GM12878 (cell line): Measurements from ENCODE around the gene RXFP4. TPM values are rescaled to one million over a fixed set of nuclear protein-coding genes. Genes with fewer than 3 reads are reported as not detected.

Source experiments
- ATAC-seq: fragments of 200-7000 bp; cut with Tn5 transposase; 3 replicates; pipeline ENCODE4 v1.9.1; 2020; ENCODE audit warnings: mild to moderate bottlenecking, moderate library complexity
- BruUV-seq: library from RNA; stranded (reverse); fragments of 400-500 nt; replicated peaks from 2 replicates; lab custom pipeline; 2021; lab: Mats Ljungman, UMichigan
- CTCF ChIA-PET: fragments of 300-600 bp; sonication (Branson Sonifier 250); formaldehyde crosslinking; extraction: SDS; loops from one replicate; lab custom pipeline; 2021; ENCODE audit warnings: inconsistent platforms; lab: Yijun Ruan, JAX
- POLR2A ChIA-PET: fragments of 350-600 bp; formaldehyde crosslinking; extraction: SDS; loops from one replicate; lab custom pipeline; 2021; ENCODE audit warnings: inconsistent platforms; lab: Charles Lee
- RAD21 ChIA-PET: fragments of 300-600 bp; sonication (Branson Sonifier 250); formaldehyde crosslinking; loops from one replicate; lab custom pipeline; 2023; ENCODE audit warnings: antibody characterized with exemption; ENCODE audit not compliant: unreplicated experiment; lab: Charles Lee
- SMC1A ChIA-PET: fragments of 300-600 bp; sonication (Branson Sonifier 250); formaldehyde crosslinking; loops from one replicate; lab custom pipeline; 2023; ENCODE audit not compliant: unreplicated experiment, uncharacterized antibody; lab: Charles Lee
- DNase-seq: peaks from one replicate; pipeline ENCODE4 v3.0.0-alpha.2; 2011; ENCODE audit warnings: low read depth, low spot score
- FAIRE-seq: peaks from 3 replicates; lab custom pipeline; 2011; peaks lifted over from hg19 to GRCh38; lab: Jason Lieb, UNC
- H2AFZ ChIP-seq: 2 replicates; pipeline ENCODE4 v1.6.0; 2011; ENCODE audit warnings: low read depth, low read length, control low read depth; ENCODE audit not compliant: control insufficient read depth
- H3K27ac ChIP-seq: 2 replicates; pipeline ENCODE4 v1.5.1; 2011; ENCODE audit warnings: control low read depth; ENCODE audit not compliant: control insufficient read depth, insufficient read depth
- H3K27me3 ChIP-seq, 2 experiments: replicated peaks in 1 of 2; 2 replicates each; pipeline versions ENCODE4 v1.6.0 to v1.6.1; 2011; ENCODE audit warnings: low read length in 1 of 2; ENCODE audit not compliant: control insufficient read depth in 2 of 2, insufficient read depth in 2 of 2
- H3K36me3 ChIP-seq, 2 experiments: 2 replicates each; pipeline ENCODE4 v1.5.1; 2011; ENCODE audit warnings: low read length in 1 of 2; ENCODE audit not compliant: control insufficient read depth in 2 of 2, insufficient read depth in 2 of 2
- H3K4me1 ChIP-seq: 2 replicates; pipeline ENCODE4 v1.6.1; 2011; ENCODE audit warnings: mild to moderate bottlenecking, low read length, moderate library complexity, mixed read lengths; ENCODE audit not compliant: control insufficient read depth, insufficient read depth
- H3K4me2 ChIP-seq: 2 replicates; pipeline ENCODE4 v1.6.0; 2011; ENCODE audit warnings: control low read depth; ENCODE audit not compliant: control insufficient read depth, insufficient read depth
- H3K4me3 ChIP-seq: fragments of 200-600 bp; sonication (generic); 2 replicates; pipeline ENCODE4 v1.5.1; 2016
- H3K79me2 ChIP-seq: 2 replicates; pipeline ENCODE4 v1.6.0; 2011; ENCODE audit warnings: low read length; ENCODE audit not compliant: control insufficient read depth, insufficient read depth
- H3K9ac ChIP-seq: 2 replicates; pipeline ENCODE4 v1.8.0; 2011; ENCODE audit warnings: low read length, control low read depth, mixed read lengths; ENCODE audit not compliant: control insufficient read depth, insufficient read depth
- H3K9me3 ChIP-seq: replicated peaks from 3 replicates; pipeline ENCODE4 v1.5.1; 2011; ENCODE audit warnings: mild to moderate bottlenecking, low read length; ENCODE audit not compliant: control insufficient read depth, insufficient read depth
- H4K20me1 ChIP-seq: 2 replicates; pipeline ENCODE4 v1.6.0; 2011; ENCODE audit not compliant: control insufficient read depth, insufficient read depth
- CHD2 ChIP-seq: IDR thresholded peaks from 2 replicates; pipeline ENCODE4 v1.6.1; 2011; ENCODE audit warnings: low read depth, low read length, improper control_type of control experiment, borderline replicate concordance
- CHD4 ChIP-seq: fragments of 200-600 bp; sonication (generic); IDR thresholded peaks from 2 replicates; pipeline ENCODE4 v1.6.1; 2016; ENCODE audit warnings: mild to moderate bottlenecking
- EZH2 ChIP-seq: IDR thresholded peaks from 2 replicates; pipeline ENCODE4 v1.6.1; 2012; ENCODE audit warnings: low read depth, mild to moderate bottlenecking, control low read depth, inconsistent platforms, low read length, borderline replicate concordance; ENCODE audit not compliant: control insufficient read depth
- HSF1 ChIP-seq: fragments of 150-350 bp; IDR thresholded peaks from 2 replicates; pipeline ENCODE4 v1.6.1; 2014; ENCODE audit warnings: mild to moderate bottlenecking, low read depth, low read length
- NRF1 ChIP-seq: conservative IDR thresholded peaks from 2 replicates; pipeline ENCODE4 v1.6.1; 2011; ENCODE audit warnings: mild to moderate bottlenecking, low read depth, low read length, improper control_type of control experiment
- PBX3 ChIP-seq: IDR thresholded peaks from 2 replicates; pipeline ENCODE4 v1.6.1; 2011; ENCODE audit warnings: mild to moderate bottlenecking, low read depth, low read length, moderate library complexity; ENCODE audit not compliant: insufficient replicate concordance
- PML ChIP-seq: IDR thresholded peaks from 2 replicates; pipeline ENCODE4 v1.6.1; 2012; ENCODE audit warnings: low read length, inconsistent platforms
- REST ChIP-seq: IDR thresholded peaks from 2 replicates; pipeline ENCODE4 v1.6.1; 2012; ENCODE audit warnings: mild to moderate bottlenecking, low read depth, low read length
- ZNF687 ChIP-seq: fragments of 450-650 bp; IDR thresholded peaks from 2 replicates; pipeline ENCODE4 v1.6.1; 2017; ENCODE audit warnings: mild to moderate bottlenecking, moderate library complexity
- ZZZ3 ChIP-seq: IDR thresholded peaks from 2 replicates; pipeline ENCODE4 v1.6.1; 2011; ENCODE audit warnings: low read depth; ENCODE audit not compliant: control insufficient read depth, insufficient read length
- WGBS: methylation state at CpG from one replicate; pipeline ENCODE4 v1.1.6; 2016; ENCODE audit warnings: low lambda C conversion rate; ENCODE audit not compliant: insufficient replicate concordance, insufficient coverage; ENCODE audit errors: missing lambda C conversion rate; 5-methylcytosine and 5-hydroxymethylcytosine counted together
- in situ Hi-C: fragments of 300-500 bp; cut with MboI; formaldehyde crosslinking; loops from 9 replicates; pipeline ENCODE4 v1.14.3; 2018; ENCODE audit warnings: mixed read lengths
- intact Hi-C: fragments of 100-400 bp; cut with micrococcal nuclease; formaldehyde crosslinking; loops from one replicate; pipeline ENCODE4 v1.14.2; 2022; ENCODE audit not compliant: unreplicated experiment
- polyA plus RNA-seq, 11 experiments: library from polyadenylated mRNA; depleted of rRNA in 4 of 11; unstranded in 6 of 11; stranded (reverse) in 5 of 11; fragments of >200 nt; fragmentation: Nextera tagmentation in 4 of 11; fragmentation: Illumina TruSeq in 1 of 11; extraction: Ambion mirVana in 4 of 11; extraction: Trizol in 1 of 11; gene quantifications; 1 replicate in 1 of 11; 2 replicates in 10 of 11; pipeline versions ENCODE4 v1.2.1 to v1.2.3, GENCODE V29; 2011 to 2016; ENCODE audit warnings: inconsistent platforms in 2 of 11, missing spikeins in 2 of 11, low read depth in 1 of 11
- total RNA-seq, 4 experiments: library from RNA; depleted of rRNA in 3 of 4; stranded (reverse); fragments of >200 nt in 3 of 4; fragmentation: Illumina TruSeq in 1 of 4; extraction: Trizol in 1 of 4; gene quantifications; 2 replicates each; pipeline versions ENCODE4 v1.2.1 to v1.2.3, GENCODE V29; 2013 to 2021

The RXFP4 gene
- total and polyA plus RNA-seq, 10 of the 15 experiments (the other 5 are each of a cell fraction or from before 2014, with no cell fraction given) = 0.10 to 0.40 (median 0.39) TPM; not detected in 7

GRCh38 chr1:155934097-155934935, 7.1 kb upstream of the RXFP4 start, which contains the start of gene KHDC4:
KHDC4 (minus strand) TSS chr1:155934413; CDS start chr1:155934373, 40 bp downstream.
- peak; percentile 92 for ATAC-seq
- ChIA-PET POLR2A (interaction anchor here (0.5 to 4.2 kb wide), 16 partner anchors 10 to 260 kb away, joined by 3 to 78 read pairs (median 5); partner anchors contain the start of genes ARHGEF2, GON4L, RIT1 and SYT11), CTCF (interaction anchor here (0.6 to 6.4 kb wide), 14 partner anchors 10 to 683 kb away, joined by 3 to 84 read pairs (median 4); partner anchors contain the start of genes SSR2 and SYT11), SMC1A (interaction anchor here (0.6 to 6.0 kb wide), 17 partner anchors 11 to 131 kb away, joined by 3 to 51 read pairs (median 5); partner anchors contain the start of genes GON4L and SYT11), RAD21 (interaction anchor here (0.6 to 6.4 kb wide), 12 partner anchors 8 to 131 kb away, joined by 3 to 49 read pairs (median 4); partner anchors contain the start of genes ARHGEF2 and SYT11)
- DNase-seq = peak; percentile 99
- peak within 1 kb of the TSS; percentile 80 for H2AFZ ChIP-seq
- peaks cover 13% of the 10 kb centered on the region for H3K4me1 ChIP-seq
- H3K27me3 ChIP-seq = no peaks in the 10 kb centered on the region
- H3K79me2 ChIP-seq = peaks cover 51% of the 10 kb centered on the region
- peak; percentile 99 for FAIRE-seq
- in situ Hi-C loops (loop anchor here (5.0 kb wide), 1 partner anchor 133 kb away; no protein-coding TSS in a partner anchor), intact Hi-C loops (loop anchor here (2.0 kb wide), 2 partner anchors 78 kb away; partner anchors contain the start of gene GON4L)
- peaks cover 2 to 19% of the 10 kb centered on the region in 2 experiments for H3K36me3 ChIP-seq
- WGBS = under 1% methylated on average over 49 of the region's 50 CpGs
- H3K27ac ChIP-seq = peak within 1 kb of the TSS; percentile 87
- no peaks in the 10 kb centered on the region for H3K9me3 ChIP-seq
- BruUV-seq = no TSS peak
- peak within 1 kb of the TSS; percentile 89 for H3K9ac ChIP-seq
- H3K4me2 ChIP-seq = peak within 1 kb of the TSS; percentile 96
- H3K4me3 ChIP-seq = peak within 1 kb of the TSS; percentile 99
- H4K20me1 ChIP-seq = peaks cover 5% of the 10 kb centered on the region; the same call in 1 of the 2 replicates
- TF ChIP-seq CHD2 = peak; percentile 88
- TF ChIP-seq HSF1 = no peak
- TF ChIP-seq NRF1 = no peak
- peak; percentile 41 for TF ChIP-seq ZNF687
- no peak for TF ChIP-seq REST
- peak; percentile 76 for TF ChIP-seq PBX3
- TF ChIP-seq CHD4 = no peak
- TF ChIP-seq EZH2 = no peak
- peak; percentile 96 for TF ChIP-seq PML
- no peak for TF ChIP-seq ZZZ3
